Spleen (tissue), 11 donors: ENCODE results near the gene HSPD1. TPM values are rescaled to one million over a fixed set of nuclear protein-coding genes. Genes with fewer than 3 reads are reported as not detected.

ENCODE experiments used
- DNase-seq: peaks from one replicate; pipeline ENCODE4 v3.0.0-alpha.2; 2020
- H3K27ac ChIP-seq, 8 donors: fragments of 200-600 bp; sonication (generic) in 7 of 8; 1 replicate in 4 of 8; 2 replicates in 4 of 8; pipeline versions ENCODE4 v1.5.0 to v1.8.0; 2016 to 2021; ENCODE audit warnings: inconsistent platforms in 4 of 8, mild to moderate bottlenecking in 4 of 8, moderate library complexity in 1 of 8
- H3K27me3 ChIP-seq, 7 donors: fragments of 200-600 bp; sonication (generic) in 6 of 7; replicated peaks in 1 of 7; 1 replicate in 4 of 7; 2 replicates in 3 of 7; pipeline versions ENCODE4 v1.5.0 to v1.8.0; 2016 to 2021; ENCODE audit warnings: inconsistent platforms in 3 of 7, mild to moderate bottlenecking in 1 of 7
- H3K36me3 ChIP-seq, 6 donors: fragments of 200-600 bp; sonication (generic) in 5 of 6; 1 replicate in 4 of 6; 2 replicates in 2 of 6; pipeline versions ENCODE4 v1.5.0 to v1.8.0; 2016 to 2021; ENCODE audit warnings: inconsistent platforms in 2 of 6
- H3K4me1 ChIP-seq, 6 donors: fragments of 200-600 bp; sonication (generic) in 5 of 6; 1 replicate in 3 of 6; 2 replicates in 3 of 6; pipeline versions ENCODE4 v1.5.0 to v1.8.0; 2016 to 2021; ENCODE audit warnings: inconsistent platforms in 3 of 6
- H3K4me3 ChIP-seq, 8 donors: fragments of 200-600 bp; sonication (generic) in 7 of 8; 1 replicate in 4 of 8; 2 replicates in 4 of 8; pipeline versions ENCODE4 v1.5.0 to v1.8.0; 2016 to 2021; ENCODE audit warnings: inconsistent platforms in 4 of 8, mild to moderate bottlenecking in 4 of 8, moderate library complexity in 2 of 8
- H3K9me3 ChIP-seq, 8 donors: fragments of 200-600 bp; sonication (generic) in 7 of 8; 1 replicate in 4 of 8; 2 replicates in 4 of 8; pipeline versions ENCODE4 v1.5.0 to v1.8.0; 2016 to 2021; ENCODE audit warnings: inconsistent platforms in 4 of 8
- POLR2A ChIP-seq, 3 donors: fragments of 450-650 bp; IDR thresholded peaks; one replicate each; pipeline ENCODE4 v1.5.1; 2017; ENCODE audit warnings: antibody characterized with exemption in 3 of 3, mild to moderate bottlenecking in 1 of 3
- POLR2AphosphoS5 ChIP-seq, 3 donors: sonication (generic); formaldehyde crosslinking; IDR thresholded peaks; one replicate each; pipeline ENCODE4 v1.5.1; 2017; ENCODE audit warnings: antibody characterized with exemption in 3 of 3
- WGBS, 5 donors: extraction: QIAGEN DNeasy Blood & Tissue Kit in 3 of 5; methylation state at CpG; one replicate each; pipeline versions ENCODE4 v1.1.5 to v1.1.7; 2013 to 2018; 5-methylcytosine and 5-hydroxymethylcytosine counted together
- intact Hi-C: fragments of 100-400 bp; cut with DNase I; formaldehyde crosslinking; loops from one replicate; pipeline ENCODE4 v1.15.0; 2023; ENCODE audit warnings: low total_unique reads
- polyA plus RNA-seq, 3 donors: library from polyadenylated mRNA; stranded (reverse); fragments of 200-250 nt; gene quantifications; one replicate each; pipeline ENCODE4 v1.2.1, GENCODE V29; 2013
- total RNA-seq, 7 donors: library from RNA; depleted of rRNA in 3 of 7; stranded (reverse); fragments of >200 nt in 3 of 7; fragmentation: NEBNext Ultra II Directional in 4 of 7; extraction: Animal tissue kit (Norgen Biotek cat#: 25700) in 4 of 7; gene quantifications; one replicate each; pipeline versions ENCODE4 v1.1.0 to v1.2.1, GENCODE V29; 2016 to 2021
- TF ChIP-seq, protein P1 (sequence below), 11 experiments: fragments of 200-600 bp in 7 of 11; fragments of 450-650 bp in 4 of 11; sonication (generic) in 4 of 11; IDR thresholded peaks in 8 of 11; conservative IDR thresholded peaks in 3 of 11; 1 replicate in 7 of 11; 2 replicates in 4 of 11; pipeline versions ENCODE4 v1.4.0 to v1.8.0; 2016 to 2021; ENCODE audit warnings: antibody characterized with exemption in 11 of 11, inconsistent platforms in 4 of 11, mild to moderate bottlenecking in 1 of 11
- donor health status: healthy with polysubstance abuse.
- donor health status: DM: no; HTN: no; CAD: no; lungs with moderate emphysema.
- donor health status: DM: no; HTN: no; CAD: no.
- donor health status: Bipolar disorder and iron deficiency.
- donor health status: healthy.
- donor health status: DM: no; HTN: no; CAD: no.
- donor health status: DM: yes; HTN: yes; CAD: no.

The HSPD1 gene
- total and polyA plus RNA-seq, 10 donors, result 75.2 to 202 (median 117) TPM

DNA sequence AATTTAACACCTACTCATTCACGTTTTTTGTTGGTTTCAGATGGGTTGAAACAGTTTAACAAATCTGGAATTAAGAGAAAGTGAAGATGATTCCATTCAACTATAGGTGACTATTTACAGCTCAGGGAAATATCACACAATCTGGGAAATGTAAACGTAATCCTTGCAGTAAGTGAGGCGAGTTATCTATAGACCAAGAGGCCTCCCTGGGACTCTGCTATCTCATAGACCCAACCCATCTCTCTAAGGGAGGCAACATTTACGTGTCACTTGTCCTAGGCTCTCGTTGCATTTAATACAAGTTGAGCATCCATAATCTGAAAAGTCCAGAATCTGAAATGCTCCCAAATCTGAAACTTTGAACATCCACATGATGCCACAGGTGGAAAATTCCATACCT, 14.3 kb upstream of the HSPD1 start:
- intact Hi-C loops, result loop anchor here (10.0 kb wide), 1 partner anchor 59 kb away; the partner anchor contains the start of gene COQ10B
- peaks cover 8 to 45% (median 30%) of the 10 kb centered on the region in 6 donors for H3K4me1 ChIP-seq
- TF ChIP-seq POLR2A (IDR thresholded peaks at IDR 0.05), result no peak
- no peak for TF ChIP-seq POLR2AphosphoS5 (IDR thresholded peaks at IDR 0.05)
- WGBS, 5 donors, result 84 to 95% (median 92%) methylated on average over 5 of the region's 5 CpGs
- H3K27ac ChIP-seq, result peak overlapping the region in 5 of 8 donors; percentile 95 to 98 (median 96)
- no peaks in the 10 kb centered on the region for H3K9me3 ChIP-seq
- no peaks in the 10 kb centered on the region for H3K27me3 ChIP-seq
- peaks cover 0 to 10% (median 0%) of the 10 kb centered on the region in 6 donors for H3K36me3 ChIP-seq
- no peak for DNase-seq
- H3K4me3 ChIP-seq, result no peak overlapping the region

DNA sequence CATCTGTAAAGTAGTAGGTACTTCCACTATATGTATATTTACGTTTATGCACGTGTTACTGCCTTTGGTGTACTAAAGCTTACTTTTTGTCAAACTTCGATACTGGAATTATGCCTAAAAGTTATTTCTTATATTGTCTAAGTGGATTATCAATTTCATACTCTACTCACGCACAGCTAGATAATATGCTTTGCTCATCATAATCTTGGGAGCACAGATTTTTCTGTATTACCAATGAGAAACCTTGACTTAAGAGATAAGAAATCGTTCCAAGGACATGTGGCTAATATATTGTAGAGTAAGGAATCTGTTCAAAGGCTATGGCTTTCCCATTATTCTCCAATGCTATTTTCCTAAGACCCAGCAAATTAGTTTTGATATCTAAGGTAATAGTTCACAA, 7.0 kb upstream of the HSPD1 start:
- TF ChIP-seq, protein P1, sequence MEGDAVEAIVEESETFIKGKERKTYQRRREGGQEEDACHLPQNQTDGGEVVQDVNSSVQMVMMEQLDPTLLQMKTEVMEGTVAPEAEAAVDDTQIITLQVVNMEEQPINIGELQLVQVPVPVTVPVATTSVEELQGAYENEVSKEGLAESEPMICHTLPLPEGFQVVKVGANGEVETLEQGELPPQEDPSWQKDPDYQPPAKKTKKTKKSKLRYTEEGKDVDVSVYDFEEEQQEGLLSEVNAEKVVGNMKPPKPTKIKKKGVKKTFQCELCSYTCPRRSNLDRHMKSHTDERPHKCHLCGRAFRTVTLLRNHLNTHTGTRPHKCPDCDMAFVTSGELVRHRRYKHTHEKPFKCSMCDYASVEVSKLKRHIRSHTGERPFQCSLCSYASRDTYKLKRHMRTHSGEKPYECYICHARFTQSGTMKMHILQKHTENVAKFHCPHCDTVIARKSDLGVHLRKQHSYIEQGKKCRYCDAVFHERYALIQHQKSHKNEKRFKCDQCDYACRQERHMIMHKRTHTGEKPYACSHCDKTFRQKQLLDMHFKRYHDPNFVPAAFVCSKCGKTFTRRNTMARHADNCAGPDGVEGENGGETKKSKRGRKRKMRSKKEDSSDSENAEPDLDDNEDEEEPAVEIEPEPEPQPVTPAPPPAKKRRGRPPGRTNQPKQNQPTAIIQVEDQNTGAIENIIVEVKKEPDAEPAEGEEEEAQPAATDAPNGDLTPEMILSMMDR (IDR thresholded peaks at IDR 0.05 in 8 of 11, conservative IDR thresholded peaks at IDR 0.05 in 3 of 11), result no peak
- TF ChIP-seq POLR2AphosphoS5 (IDR thresholded peaks at IDR 0.05) (no peak), POLR2A (IDR thresholded peaks at IDR 0.05) (no peak)
- intact Hi-C loops, result no loop called here
- Histone ChIP-seq H3K4me3 (no peak overlapping the region), H3K4me1 (peaks cover 6 to 29% (median 16%) of the 10 kb centered on the region in 6 donors), H3K27me3 (no peaks in the 10 kb centered on the region), H3K9me3 (no peaks in the 10 kb centered on the region), H3K36me3 (peaks cover 0 to 33% (median 20%) of the 10 kb centered on the region in 6 donors), H3K27ac (no peak overlapping the region)
- 81 to 90% (median 89%) methylated on average over 5 of the region's 5 CpGs for WGBS, 5 donors
- DNase-seq, result no peak

DNA sequence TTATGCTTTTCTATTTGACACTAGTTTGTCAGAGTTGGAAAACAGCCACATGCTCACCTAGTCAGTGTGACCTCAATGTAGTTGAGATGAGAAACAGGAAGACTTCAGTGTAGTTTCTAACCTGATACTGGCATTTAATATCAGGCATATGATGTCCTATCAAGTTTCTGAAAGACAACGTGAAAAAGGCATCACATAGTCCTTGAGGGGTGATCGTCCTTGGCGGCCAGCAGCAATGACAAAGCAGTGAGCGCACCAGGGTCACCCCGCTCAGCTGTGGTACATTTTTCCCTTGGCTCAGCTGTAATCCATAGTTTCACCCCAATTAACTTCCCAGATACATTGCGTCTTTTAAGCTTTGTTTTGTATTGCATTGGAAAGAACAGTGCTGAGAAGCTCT, 4.9 kb upstream of the HSPD1 start:
- no peak for DNase-seq
- Histone ChIP-seq H3K4me1 (peaks cover 13 to 41% (median 27%) of the 10 kb centered on the region in 6 donors), H3K9me3 (no peaks in the 10 kb centered on the region), H3K4me3 (no peak overlapping the region), H3K27me3 (no peaks in the 10 kb centered on the region), H3K27ac (no peak overlapping the region), H3K36me3 (peaks cover 0 to 33% (median 20%) of the 10 kb centered on the region in 6 donors)
- intact Hi-C loops, result no loop called here
- no peak for TF ChIP-seq POLR2A (IDR thresholded peaks at IDR 0.05)
- TF ChIP-seq, protein P1 (IDR thresholded peaks at IDR 0.05 in 8 of 11, conservative IDR thresholded peaks at IDR 0.05 in 3 of 11), result no peak
- no peak for TF ChIP-seq POLR2AphosphoS5 (IDR thresholded peaks at IDR 0.05)
- 92 to 94% (median 93%) methylated on average over 6 of the region's 6 CpGs for WGBS, 5 donors

DNA sequence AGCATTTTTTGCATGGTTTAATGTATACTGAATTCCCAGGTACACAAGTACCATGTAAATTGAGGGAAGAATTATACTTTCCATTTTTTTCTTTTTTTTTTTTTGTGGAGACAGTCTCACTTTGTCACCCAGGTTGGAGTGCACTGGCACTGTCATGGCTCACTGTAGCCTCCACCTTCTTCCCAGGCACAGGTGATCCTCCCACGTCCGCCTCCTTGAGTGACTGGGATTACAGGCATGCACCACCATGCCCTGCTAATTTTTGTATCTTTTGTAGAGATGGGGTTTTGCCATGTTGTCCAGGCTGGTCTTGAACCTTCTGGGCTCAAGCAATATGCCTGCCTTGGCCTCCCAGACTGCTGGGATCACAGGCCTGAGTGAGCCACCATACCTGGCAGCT, 4.4 kb upstream of the HSPD1 start:
- no peak overlapping the region for H3K27ac ChIP-seq
- no peak for DNase-seq
- H3K36me3 ChIP-seq, result peaks cover 0 to 33% (median 20%) of the 10 kb centered on the region in 6 donors
- peaks cover 13 to 45% (median 27%) of the 10 kb centered on the region in 6 donors for H3K4me1 ChIP-seq
- H3K9me3 ChIP-seq, result no peaks in the 10 kb centered on the region
- intact Hi-C loops, result no loop called here
- H3K27me3 ChIP-seq, result no peaks in the 10 kb centered on the region
- no peak overlapping the region for H3K4me3 ChIP-seq
- no peak for TF ChIP-seq POLR2AphosphoS5 (IDR thresholded peaks at IDR 0.05)
- TF ChIP-seq POLR2A (IDR thresholded peaks at IDR 0.05), result no peak
- TF ChIP-seq, protein P1 (IDR thresholded peaks at IDR 0.05 in 8 of 11, conservative IDR thresholded peaks at IDR 0.05 in 3 of 11), result no peak
- 90 to 99% (median 96%) methylated on average over 2 of the region's 2 CpGs for WGBS, 5 donors
